LHCN-M2 (cell line): ENCODE data around the gene MYADM. TPM values are rescaled to one million over a fixed set of nuclear protein-coding genes. Genes with fewer than 3 reads are reported as not detected.

Experiments
- DNase-seq: peaks from one replicate; pipeline ENCODE4 v3.0.0-alpha.2; 2012; ENCODE audit warnings: low read depth
- total RNA-seq: library from RNA; depleted of rRNA; stranded (reverse); fragments of >200 nt; gene quantifications from 2 replicates; pipeline ENCODE4 v1.2.3, GENCODE V29; 2014

Gene MYADM
- total RNA-seq, 1 experiment from 2014 or later, result 39.7 TPM

DNA sequence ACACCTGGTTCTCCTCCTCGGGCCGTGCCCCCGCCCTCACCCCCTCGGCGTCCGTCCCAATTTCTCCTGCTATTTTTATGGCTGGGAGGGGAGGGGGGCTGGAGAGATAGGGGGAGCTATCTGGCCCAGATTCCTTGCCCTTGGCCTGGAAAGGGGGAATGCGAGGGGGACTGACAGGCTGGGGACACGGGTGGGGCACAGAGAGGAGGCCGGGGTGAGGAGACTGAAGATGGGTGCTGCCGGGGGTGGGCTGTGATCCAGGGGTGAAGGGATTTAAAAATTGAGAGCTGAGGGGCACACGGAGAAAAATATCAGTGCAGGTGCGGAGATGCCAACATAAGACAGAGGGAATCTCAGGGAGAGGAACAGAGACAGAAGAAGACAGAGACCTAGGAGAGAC lies 16.6 kb downstream of the MYADM start:
- no peak for DNase-seq

DNA sequence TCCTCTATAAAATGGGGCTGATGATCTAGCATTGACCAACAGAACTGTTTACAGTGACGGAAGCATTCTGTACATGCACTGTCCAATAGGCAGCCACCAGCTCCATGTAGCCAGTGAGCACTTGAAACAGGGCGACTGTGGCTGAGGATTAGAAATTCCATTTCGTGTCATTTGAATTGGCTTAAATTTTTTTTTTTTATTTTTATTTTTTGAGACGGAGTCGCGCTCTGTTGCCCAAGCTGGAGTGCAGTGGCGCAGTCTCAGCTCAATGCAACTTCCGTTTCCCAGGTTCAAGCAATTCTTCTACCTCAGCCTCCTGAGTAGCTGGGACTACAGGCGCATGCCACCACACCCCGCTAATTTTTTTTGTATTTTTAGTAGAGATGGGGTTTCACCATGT lies 17.4 kb downstream of the MYADM start:
- DNase-seq, result no peak

DNA sequence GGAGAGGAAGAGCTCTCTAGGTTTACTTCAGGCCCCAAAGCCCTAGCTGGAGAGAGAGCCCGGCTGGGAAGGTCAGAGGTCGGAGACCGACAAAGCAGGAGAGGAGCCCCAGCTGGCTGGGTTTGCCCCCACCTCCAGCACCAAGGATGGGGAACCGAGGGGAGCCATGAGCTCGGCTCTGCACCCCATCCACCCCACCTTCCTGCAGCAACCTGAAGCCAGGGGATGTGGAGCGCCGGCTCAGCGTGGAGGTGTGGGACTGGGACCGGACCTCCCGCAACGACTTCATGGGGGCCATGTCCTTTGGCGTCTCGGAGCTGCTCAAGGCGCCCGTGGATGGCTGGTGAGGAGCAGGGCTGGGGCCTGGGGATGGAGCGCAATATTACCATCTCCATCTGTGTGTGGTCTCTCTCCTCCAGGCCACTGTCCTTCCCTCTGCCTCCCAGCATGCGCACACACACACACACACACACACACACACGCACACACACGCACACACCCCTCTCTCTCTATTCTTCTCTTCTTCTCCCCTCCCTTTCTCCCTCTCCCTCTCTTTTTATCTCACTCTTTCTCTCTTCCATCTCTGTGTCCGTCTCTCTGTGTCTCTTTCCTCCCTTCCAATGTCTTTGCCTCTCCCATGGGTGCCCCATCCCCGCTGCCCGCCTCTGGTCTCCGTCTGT lies 24.8 kb downstream of the MYADM start:
- DNase-seq, result no peak

DNA sequence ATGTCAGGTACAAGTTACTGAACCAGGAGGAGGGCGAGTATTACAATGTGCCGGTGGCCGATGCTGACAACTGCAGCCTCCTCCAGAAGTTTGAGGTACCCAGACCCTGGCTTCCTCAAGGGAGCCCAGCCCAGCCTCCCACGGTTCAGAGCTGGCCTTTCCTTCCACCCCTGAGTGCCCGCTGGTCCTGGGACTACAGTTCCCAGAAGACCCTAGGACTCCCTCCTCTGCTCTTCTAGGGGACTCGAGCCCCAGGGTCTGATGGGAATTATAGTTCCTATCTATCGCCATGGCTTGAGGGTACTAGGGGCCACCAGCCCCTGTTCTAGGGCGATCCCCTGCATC lies 25.3 kb downstream of the MYADM start:
- no peak for DNase-seq

- DNase-seq, result no peak
Observed at GRCh38 chr19:53894707-53895106, 27.0 kb downstream of the MYADM start.

- no peak for DNase-seq
Observed at GRCh38 chr19:53896682-53897081, 29.0 kb downstream of the MYADM start.

GRCh38 chr19:53897459-53897858 lies 29.8 kb downstream of the MYADM start:
- no peak for DNase-seq

GRCh38 chr19:53898166-53898565 lies 30.5 kb downstream of the MYADM start:
- DNase-seq, result no peak

- DNase-seq, result no peak
Observed at GRCh38 chr19:53898636-53899341, 31.1 kb downstream of the MYADM start.

GRCh38 chr19:53900191-53900860 lies 32.6 kb downstream of the MYADM start:
- DNase-seq, result no peak

GRCh38 chr19:53903055-53903680 lies 35.5 kb downstream of the MYADM start:
- no peak for DNase-seq

DNA sequence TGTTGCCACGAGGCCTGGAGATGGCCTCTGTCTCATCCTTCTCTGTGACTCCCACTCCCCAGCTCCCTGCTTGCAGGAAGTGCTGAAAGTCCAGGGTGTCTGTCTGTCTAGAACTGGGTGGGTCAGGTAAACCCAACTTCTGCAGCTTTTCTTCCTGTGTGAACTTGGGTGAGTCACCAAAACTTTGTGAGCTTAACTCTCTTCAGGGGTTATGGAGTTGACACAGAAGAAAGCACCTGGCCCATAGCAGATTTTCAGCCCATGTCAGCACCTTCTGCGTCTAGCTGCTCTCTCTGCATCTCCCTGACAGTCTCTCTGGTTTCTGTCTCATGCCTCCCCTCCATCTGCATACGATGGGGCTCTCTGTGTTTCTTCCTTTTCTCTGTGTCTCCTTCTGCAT lies 37.2 kb downstream of the MYADM start:
- no peak for DNase-seq

- no peak for DNase-seq
Observed at GRCh38 chr19:53905787-53906186, 38.1 kb downstream of the MYADM start.

DNA sequence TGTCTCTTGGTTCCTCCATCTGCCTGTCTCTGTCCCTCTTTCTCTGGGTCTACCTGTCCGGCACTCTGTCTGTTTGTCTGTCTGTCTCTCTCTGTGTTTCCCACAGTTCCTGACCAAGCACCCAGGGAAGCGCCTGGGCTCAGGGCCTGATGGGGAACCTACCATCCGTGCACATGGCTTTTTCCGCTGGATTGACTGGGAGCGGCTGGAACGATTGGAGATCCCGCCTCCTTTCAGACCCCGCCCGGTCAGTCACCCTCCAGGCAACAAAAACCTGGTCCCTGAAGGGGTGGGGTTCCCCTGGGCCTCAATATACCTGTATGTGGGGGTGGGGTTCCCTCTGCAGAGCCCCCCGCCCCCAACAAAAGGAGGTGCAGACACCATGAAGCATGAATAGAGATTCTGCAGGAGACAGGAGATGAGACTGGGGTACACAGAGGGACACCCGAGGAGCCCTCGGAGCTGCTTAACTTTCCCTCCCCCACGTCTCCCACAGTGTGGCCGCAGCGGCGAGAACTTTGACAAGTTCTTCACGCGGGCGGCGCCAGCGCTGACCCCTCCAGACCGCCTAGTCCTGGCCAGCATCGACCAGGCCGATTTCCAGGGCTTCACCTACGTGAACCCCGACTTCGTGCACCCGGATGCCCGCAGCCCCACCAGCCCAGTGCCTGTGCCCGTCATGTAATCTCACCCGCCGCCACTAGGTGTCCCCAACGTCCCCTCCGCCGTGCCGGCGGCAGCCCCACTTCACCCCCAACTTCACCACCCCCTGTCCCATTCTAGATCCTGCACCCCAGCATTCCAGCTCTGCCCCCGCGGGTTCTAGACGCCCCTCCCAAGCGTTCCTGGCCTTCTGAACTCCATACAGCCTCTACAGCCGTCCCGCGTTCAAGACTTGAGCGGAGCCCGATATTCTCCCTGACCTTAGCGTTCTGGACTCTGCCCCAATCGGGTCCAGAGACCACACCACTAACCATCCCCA lies 38.8 kb downstream of the MYADM start:
- no peak for DNase-seq

GRCh38 chr19:53907193-53907581 lies 39.5 kb downstream of the MYADM start:
- DNase-seq, result no peak

- DNase-seq, result no peak
Observed at GRCh38 chr19:53907690-53908089, 40.0 kb downstream of the MYADM start.

GRCh38 chr19:53908106-53908934 lies 40.6 kb downstream of the MYADM start:
- peak; percentile 25 for DNase-seq

DNA sequence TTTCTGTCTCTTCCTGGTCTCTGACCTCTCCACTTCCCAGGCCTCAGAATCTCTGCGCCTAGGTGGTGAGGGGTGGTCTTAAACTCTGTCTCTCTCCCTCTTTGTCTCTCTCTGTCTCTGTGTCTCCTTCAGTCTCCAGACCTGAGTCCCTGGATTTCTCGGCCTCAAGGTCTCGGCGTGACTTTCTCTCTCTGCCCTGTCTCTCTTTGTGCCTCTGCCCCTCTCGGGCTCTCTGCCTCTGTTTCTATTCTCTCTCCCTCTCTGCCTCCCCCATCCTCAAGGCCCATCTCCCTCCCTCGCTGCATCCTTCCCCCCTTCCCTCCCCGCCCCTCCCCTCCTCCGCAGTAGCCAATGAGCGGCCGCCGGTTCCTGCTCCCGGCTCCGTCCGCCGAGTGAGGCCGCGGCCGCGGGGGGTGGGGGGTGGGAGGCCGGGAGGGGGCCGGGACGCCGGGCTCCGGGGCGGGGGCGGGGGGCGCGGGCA lies 41.3 kb downstream of the MYADM start, which contains the start of gene CACNG7:
CACNG7 (plus strand) TSS at position 344 of the 481 bp plus-strand sequence. CDS start 3,554 bp downstream, outside the sequence.
- no peak for DNase-seq

GRCh38 chr19:53909471-53910169 lies 41.9 kb downstream of the MYADM start:
- no peak for DNase-seq
